ENCODE data around the gene TTC7B.
A peak's percentile ranks its signal among the peaks of the same experiment; 100 is the strongest.

TTC7B gene

DNA sequence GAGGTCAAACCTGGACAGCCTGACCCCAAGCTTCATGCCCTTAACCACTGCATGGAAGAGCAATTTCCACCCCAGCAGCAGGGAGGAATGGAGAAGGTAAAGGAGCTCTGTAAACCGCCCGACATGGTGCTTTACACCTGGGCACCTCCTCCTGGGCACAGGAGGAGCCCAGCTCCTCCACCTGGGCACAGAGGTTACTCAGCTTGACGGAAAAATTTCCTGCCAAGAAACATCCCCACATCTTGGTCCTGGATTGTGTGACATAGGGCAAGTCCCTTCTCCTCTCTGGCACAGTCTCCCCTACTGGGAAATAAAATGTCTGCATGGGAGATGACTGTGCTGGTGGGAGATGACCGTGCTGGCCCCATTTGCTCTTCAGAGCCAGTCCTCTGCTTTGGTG, 40.8 kb downstream of the TTC7B start:
- no peak for DNase-seq (ENCODE audit: low spot score)

DNA sequence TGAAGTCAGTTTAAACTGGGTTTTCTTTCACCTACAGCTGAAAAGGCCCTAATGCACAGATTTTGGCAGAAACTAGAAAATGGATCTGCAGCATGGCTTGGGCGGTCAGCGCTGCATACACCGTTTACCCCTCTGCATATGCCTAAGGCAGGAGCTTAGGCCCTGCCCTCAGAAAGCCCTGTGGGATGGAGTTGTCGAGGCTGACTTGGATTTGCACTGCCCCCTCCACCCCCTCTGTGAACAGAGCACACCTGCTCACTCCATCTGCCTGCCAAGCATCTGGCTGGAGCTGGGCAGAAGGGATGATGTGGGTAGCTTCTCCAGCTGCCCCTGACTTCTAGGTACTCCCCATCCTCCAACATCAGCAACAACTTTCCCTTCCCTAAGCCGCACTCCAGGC, 41.9 kb downstream of the TTC7B start:
- no peak for DNase-seq (ENCODE audit: low spot score)

DNA sequence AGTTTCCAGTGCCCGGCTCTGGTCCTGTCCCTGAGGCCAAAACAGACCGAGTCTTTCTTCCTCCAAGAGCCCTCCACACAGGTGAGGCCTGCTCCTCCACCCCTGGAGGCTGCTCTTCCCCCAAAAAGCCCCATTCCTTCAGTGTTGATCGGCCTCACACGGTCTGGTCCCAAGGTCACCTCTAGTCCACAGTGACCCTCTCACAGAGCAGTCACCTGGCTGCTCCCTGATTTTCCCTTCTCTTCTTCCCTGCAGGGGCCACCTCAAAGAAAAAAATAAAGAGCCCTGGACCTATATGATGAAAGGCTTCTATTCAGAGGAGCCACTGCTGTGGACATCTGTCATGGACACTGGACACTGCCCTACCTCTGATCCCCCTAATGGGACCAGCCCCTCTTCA, 42.5 kb downstream of the TTC7B start:
- no peak for DNase-seq (ENCODE audit: low spot score)

DNA sequence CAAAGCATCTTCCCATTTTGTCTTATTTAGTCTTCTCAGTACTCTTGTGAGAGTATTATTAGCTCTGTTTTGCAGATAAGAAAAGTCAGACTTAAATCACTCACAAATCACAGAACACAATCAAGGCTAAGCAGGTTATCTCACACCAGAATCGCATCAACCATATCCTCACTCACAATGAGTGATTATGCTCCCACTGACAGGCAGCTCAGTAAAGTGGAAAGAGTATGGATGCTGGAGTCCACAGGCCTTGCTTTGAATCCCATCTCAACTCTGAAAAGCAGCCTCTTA, 43.1 kb downstream of the TTC7B start:
- no peak for DNase-seq (ENCODE audit: low spot score)

DNA sequence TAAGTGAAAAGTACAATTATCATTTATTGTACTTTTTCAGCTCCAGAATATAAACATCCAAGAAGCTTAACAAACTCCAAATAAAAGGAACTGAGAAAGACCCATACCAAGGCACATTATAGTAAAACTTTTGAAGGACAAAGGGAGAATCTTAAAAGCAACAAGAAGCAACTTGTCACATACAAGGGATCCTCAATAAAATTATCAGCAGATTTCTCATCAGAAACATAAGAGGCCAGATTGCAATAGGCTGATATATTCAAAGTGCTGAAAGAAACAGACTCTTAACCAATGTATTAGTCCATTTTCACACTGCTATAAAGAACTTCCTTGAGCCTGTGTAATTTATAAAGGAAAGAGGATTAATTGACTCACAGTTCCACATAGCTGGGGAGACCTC, 48.3 kb downstream of the TTC7B start:
- no peak for DNase-seq (ENCODE audit: low spot score)

DNA sequence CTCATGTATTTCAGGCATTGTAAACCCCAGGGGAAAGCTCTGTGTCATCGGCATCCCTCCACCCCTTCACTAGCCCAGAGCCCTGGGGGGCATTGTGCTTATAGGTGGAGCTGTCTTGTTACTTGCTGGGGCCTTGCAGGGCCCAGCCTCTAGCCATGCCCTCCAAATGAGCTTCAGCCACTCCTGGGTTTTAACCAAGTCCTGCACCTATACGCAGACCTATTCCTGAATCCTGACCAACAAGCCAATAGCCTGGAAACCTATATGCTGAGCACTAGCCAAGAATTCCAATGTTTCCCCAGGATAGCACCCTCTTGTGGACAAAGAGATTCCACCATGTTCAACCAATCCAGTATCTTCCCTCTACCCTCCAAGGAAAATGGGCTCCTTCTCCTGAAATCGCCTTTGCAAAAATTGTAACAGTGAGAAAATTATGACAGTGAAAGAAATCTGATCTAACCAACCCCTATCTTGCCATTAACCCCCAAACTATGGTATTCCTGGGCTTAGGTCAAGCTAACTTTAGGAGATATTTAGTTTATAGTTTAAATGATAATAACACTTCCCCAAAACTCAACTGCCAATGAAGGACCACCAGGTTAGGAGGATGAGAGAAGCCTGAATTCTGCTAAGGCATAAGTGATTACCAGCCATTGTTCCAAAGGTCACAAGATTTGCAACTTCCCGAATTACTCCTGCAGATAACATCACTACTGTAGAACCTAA, 55.5 kb downstream of the TTC7B start:
- peak; percentile 55 for DNase-seq (ENCODE audit: low spot score)

DNA sequence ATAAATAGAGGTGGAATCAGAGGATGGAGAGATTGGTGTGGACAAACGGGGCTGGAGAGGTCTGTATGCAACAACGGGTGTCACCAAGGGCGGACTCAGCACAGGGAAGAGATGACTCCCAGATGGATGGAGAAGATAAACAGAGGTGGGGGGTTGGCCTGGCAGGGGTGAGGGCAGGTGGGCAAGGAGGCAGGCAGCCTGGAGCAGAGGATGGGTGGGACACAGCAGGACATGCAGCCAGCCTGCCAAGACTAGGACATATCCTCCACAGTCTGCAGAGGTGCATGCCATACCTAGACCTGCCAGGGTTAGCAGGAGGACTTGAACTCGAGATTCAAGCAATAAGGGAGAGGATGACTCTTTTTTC, 56.2 kb downstream of the TTC7B start:
- DNase-seq (ENCODE audit: low spot score): no peak

DNA sequence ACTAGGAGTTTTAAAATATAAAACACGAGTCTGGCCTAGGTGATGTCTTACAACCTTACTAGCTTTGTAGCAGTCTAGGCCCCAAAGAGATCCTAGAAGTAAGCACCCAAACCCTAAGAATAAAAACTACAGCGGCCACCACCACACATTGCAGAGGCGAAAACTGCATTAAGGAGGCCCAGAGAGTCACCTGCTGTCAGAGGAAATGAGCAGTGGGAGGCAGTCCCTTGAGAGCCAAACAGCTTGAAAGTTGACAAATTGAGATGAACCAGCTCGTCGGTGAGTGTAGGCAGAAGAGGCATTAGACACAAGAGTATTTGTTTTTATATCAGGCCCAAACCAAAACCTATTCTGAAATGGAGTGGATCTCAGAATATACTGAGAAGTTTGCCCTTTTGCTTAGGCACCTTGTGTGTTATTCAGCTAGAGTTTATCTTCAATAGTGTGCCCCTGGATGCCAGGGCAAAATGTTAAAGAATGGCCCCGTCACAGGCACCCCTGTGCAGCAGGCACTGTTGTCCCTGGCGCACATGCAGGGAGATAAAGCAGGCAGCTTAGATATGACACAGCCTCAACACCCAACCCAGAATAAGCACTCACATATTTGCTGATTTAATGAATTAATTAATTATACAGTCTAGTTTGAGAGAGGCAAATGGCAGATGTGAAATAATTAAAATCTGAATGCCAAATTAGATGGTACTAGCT, 56.7 kb downstream of the TTC7B start:
- no peak for DNase-seq (ENCODE audit: low spot score)

DNA sequence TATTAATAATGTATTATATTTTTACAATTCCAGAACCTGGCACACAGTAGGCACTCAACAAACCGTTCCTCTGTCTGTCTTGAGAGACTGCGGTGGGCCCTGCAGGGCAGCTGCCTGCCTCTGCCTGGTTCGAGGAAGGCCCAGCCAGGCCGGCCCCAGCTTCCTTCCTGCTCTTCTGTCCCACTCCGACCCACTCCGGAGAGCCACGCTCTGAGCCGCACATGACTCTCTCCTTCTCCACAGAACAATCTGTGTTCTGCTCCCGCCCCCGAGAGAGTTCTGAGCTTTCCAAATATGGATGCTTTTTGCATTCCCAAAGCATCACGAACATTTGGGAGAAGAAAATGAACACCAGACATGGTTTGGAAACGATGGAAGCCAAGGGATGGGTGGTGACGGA, 57.3 kb downstream of the TTC7B start:
- DNase-seq (ENCODE audit: low spot score): peak; percentile 46

DNA sequence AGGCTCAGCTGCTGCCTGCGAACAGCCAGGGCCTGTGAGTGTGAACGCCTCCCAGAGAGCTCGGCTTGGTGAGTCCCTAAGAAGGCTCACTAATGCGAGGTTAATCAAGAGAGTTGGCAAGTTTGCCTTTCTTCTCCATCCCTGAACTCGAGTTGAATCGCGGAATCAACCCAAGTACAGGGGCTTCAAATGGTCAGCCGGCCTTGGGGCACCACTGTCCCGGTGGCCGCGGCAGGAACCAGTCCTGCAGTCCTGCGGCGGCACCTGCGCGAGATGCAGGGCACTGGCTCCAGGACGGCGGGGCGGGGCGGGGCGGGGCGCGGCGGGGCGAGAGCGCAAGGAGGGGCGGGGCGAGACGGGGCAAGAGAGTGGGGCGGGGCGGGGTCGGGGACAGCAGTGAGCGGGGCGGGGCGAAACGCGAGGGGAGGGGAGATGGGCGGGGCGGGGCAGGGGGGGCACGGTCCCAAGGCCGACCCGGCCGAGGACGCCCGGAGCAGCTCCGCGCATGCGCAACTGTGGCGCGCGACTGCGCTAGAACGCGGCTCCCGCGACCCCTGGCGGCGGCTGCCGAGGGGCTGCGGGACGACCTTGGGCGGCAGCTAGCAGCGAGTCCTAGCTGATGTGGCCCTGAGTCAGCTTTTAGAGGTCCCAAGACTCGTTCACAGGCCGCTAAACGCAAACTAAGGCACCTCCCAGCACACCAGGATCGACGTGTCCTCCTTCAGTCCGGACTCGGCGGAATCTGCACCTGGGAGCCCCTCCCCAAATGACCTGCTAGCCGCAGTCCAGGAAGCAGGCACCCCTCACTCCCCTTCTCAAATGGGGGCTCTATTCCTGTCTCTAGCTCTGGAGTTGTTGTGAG, 58.0 kb downstream of the TTC7B start:
- DNase-seq (ENCODE audit: low spot score): peak; percentile 82

DNA sequence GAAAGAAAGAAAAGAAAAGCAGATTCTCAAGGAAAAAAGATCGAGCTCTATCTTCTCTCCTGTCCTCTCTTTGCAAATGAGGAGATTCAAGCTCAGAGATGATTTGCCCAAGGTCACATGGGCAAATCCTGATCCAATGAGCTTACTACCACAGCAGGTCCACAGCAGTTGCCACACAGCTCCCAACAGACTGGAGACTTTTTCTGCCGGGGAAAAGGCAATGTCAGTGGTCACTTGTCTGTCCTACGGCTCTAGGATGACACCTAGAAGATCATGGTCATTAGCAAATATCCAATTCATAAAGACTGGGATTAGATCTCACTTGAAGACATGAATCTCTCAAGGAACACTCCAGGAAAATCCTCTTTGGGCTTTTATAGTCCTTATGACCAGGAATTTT, 58.8 kb downstream of the TTC7B start:
- peak; percentile 86 for DNase-seq (ENCODE audit: low spot score)

DNA sequence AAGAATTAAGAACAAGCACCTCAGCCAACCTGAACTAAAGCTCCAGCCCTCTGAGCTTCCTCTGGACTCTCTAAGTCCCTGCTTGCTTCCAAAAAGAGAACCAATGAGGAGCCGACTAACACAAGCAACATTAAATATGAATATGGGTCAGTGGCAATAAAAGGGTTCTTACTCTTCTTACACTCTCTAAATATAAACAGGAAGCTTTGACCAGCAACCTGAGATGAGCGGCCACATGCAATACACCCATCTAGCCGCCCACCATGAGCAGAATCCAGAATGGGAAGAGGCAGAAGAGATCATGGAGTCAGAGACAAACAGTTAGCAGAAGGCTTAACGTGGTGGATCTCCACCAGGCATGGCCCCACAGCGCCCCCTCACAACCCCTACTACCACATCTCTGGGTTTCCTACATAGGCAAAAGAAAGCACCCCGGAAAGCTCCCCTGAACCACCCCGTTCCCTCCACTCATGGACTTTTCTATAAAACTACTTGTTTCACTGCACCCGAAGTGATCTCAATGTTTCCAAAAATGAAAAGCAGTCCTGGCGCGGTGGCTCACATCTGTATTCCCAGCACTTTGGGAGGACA, 59.4 kb downstream of the TTC7B start:
- DNase-seq (ENCODE audit: low spot score): no peak

DNA sequence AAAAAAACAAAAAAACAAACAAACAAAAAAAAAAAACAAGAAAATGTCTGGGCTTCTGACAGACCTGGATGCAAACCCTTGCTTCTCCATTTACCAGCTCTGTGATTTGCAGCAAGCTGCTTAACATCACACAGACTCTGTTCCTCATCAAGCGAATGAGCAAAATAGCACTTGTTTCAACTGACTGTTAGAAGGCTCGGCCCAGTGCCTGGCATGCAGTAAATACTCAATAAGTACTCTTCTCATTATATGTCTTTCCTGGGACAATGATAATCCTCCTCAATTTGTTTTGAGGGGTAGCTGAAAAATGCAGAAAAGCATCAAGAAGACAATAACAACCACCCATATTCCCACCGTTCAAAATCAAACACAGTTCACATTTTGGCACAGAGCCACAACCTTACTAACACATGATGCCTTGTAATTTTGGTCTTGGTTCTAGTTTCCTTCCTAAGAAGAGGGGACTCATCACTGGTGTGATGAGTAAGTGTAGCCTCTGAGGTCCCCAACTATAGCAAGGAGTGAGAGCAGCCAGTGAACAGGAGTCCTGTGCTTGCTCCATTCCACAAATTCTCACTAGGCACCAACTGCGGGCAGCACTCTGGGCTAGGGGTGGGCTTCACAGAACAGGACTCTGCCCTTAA, 60.4 kb downstream of the TTC7B start:
- DNase-seq (ENCODE audit: low spot score): peak; percentile 49

DNA sequence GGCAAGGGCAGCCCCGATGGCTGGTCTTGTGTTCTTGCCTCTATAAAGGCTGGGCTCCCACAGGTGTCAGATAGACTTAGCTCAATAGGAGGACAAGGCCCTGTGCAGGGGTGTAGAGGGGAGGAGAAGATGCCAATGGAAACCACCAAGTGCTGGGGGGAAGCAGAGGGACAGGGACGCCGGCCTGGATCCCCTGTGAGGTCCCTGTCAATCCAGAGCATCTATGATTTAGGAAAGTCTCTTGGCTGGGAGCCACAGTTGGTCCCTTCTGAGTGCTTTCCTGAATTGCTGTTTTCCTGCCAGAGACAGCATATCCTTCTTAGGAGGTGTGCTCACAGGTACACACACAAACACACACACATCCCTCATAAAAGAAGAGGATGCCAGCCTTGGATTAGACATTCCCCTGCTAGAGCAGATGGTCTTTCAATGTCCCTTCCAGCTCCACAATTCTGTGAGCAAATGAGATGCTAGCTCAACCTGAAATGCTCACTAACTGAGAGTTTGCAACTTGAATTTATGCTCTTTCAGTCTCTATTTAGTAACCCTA, 62.7 kb downstream of the TTC7B start:
- peak; percentile 94 for DNase-seq (ENCODE audit: low spot score)

DNA sequence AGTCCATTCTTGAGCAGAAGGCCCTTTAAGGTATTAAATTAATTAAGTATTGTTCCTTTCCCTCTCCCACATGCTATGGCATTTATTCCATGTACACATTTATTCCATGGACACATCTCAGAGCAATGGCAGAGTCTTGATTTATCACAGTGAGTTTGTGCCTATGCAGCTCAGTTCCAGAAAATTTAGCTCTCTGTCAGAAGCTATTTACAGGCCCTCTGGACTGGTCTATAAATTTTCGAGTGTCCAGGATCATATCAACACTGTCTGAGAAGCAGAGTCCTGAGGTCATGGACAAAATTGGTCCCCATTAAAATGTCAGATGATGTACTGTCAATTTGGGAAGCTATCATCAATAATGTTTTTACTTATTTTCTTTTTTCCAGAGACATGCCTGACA, 65.5 kb downstream of the TTC7B start:
- no peak for DNase-seq (ENCODE audit: low spot score)

DNA sequence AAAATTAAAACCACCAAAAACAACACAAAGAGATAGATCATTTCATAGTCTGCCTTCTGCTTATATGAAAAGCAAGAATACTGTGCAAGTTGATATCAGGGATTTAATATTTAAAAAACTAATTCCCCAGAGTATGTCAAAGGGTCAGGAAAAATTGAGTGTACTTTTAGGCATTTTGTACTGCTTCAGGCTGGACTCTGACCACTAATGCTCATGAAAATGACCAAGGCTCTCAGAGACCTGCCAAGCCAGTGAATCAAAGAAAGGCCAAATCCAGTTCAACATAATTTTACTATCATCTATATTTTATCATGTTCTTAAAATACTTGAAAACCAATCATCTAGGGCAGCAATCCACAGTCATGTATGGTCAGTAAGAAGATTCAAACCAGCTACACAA, 66.0 kb downstream of the TTC7B start:
- no peak for DNase-seq (ENCODE audit: low spot score)

DNA sequence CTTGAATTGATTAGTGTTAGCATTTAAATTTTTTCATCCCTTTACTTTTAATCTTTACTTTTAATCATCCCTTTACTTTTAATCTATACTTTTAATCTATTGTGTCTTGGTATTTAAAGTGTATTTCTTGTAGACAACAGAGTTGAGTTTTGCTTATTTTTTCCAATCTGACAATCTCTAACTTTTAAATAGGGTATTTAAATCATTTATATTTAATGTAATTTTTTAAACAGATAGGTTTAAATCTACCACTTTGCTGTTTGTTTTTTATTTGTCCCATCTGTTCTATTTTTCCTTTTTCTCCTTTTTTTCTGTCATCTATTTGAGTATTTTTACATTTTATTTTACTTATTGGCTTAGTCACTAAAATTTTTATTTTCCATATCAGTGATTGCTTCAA, 68.3 kb downstream of the TTC7B start:
- DNase-seq (ENCODE audit: low spot score): no peak

DNA sequence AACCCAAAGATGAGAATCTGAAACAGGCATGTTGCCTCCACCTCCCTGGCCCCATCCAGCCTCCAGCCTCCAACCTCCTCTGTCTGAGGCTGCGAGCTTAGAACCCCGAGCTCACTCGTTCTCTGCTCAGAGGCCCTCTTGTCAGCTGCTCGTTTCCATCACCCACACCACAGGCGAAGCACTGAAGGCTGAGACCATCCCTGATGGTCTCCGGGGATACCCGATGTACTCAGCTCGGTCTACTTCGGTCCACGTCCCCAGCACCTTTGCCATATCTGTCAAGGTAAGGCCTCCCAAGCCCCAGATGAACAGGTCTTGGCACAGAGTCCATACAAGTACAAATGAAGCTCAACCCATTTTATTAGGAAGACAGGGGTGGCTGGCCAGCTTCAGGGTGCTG, 72.4 kb downstream of the TTC7B start:
- no peak for DNase-seq (ENCODE audit: low spot score)

DNA sequence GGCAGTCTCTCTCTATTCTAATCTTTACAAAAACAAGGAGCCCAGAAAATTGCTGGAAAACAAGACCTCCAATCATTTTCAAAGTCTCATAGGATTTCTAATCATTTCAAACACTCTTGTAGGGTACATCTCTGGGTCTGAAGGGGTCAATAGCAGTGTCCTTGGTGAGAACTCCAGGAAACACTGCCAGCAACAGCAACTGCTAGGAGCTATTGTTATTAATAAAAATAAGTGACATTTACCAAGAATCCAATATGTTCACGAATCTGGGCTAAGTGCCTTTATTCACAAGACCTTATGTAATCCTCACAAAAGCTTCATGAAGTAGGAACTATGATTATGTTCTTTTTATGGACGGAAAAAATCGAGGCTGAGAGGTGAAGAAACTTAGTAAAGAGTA, 72.8 kb downstream of the TTC7B start:
- no peak for DNase-seq (ENCODE audit: low spot score)

DNA sequence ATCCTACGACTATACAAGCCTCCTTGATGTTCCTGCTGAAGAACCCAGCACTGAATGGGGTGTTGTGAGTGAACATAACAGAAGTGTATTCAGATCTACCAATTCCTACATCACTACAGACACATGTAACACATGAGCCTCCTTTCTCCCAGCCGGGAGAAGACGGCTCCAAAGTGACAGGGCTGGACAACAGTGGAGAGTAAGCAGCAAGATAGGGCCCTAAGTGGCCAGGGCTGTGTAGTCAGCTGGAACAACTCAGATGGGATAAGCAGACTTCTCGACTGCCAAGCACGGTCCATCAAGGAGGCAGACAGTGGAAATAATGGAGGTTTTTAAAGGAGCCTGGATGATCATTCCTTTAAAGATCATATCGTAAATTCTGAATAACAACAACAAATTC, 73.5 kb downstream of the TTC7B start:
- DNase-seq (ENCODE audit: low spot score): no peak

DNA sequence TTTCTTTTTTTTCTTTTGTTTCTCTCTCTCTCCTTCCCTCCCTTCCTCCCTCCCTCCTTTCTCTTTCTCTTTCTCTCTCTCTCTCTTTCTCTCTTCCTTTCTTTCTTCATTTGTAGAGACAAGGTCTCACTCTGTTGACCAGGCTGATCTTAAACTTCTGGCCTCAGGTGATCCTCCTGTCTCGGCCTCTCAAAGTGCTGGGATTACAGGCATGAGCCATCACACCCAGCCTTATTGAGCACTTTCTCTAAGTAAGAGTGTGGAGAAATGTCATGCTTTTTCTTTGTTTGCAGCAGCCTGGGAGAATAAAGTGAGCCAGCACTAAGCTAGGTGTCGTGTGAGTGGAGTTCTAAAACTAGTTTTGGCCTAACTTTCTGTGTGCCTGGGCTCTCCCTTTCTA, 74.0 kb downstream of the TTC7B start:
- no peak for DNase-seq (ENCODE audit: low spot score)

DNA sequence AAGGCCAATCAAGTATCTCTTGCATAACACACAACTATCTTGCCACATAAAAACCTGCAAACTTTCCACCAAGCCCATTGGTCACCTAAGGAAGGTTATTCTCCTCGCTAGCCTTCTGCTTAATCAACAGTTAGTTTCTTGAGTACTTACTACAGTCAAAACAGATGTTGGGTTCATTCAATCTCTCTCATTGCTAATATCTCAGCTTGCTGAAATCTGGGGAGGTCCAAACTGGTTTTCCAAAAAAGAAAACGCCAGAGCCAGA, 74.6 kb downstream of the TTC7B start:
- no peak for DNase-seq (ENCODE audit: low spot score)
